ENCODE data around the gene PTPRE.

PTPRE gene

DNA sequence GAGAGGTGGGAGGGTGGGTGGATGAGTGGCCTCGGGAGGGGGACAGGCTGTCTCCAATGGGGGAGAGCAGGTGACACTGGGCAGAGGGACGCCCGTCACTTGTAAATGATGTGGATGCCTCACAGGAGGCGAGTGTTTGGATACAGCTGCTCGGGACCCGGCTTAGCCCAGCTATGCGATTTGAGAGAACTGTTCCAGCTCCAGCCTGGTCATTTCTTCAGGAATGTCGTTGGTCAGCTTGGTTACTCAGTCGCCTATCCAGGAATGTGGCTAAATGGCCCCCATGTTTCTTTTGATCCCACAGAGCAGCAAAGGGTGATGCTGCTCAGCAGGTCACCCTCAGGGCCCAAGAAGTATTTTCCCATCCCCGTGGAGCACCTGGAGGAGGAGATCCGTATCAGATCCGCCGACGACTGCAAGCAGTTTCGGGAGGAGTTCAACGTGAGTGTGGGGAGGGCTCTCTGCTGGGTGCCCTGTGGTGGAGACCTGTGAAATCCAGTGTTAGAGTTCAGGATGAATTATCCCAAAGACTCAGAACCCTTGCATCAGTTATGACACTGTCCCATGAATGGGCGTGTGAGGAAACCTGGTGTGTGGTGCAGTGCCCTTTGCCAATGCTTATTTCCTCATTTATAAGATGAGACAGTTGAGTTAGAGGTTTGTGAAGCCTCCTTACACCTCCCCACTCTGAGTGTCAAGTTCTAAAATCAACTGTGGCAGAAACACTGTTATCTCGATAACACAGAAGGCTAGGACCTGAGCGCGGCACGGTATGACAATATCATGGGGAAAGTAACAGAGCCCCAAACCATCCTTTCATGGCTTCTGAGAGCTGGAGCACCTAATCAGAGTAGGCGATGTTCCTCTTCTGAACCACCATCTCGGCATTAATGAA, 142.6 kb downstream of the PTPRE start:
- no peak for DNase-seq

DNA sequence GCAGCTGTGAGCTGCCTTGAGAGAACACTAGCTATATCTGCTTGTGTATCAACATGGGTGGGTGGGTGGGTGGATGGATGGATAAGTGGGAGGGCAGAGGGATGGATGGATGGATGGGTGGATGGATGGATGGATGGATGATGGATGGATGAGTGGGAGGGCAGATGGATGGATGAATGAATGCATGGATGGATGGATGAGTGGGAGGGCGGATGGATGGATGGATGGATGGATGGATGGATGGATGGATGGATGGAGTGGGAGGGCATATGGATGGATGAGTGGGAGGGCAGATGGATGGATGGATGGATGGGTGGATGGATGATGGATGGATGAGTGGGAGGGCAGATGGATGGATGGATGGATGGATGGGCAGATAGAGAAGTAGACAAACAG, 143.2 kb downstream of the PTPRE start:
- no peak for DNase-seq

DNA sequence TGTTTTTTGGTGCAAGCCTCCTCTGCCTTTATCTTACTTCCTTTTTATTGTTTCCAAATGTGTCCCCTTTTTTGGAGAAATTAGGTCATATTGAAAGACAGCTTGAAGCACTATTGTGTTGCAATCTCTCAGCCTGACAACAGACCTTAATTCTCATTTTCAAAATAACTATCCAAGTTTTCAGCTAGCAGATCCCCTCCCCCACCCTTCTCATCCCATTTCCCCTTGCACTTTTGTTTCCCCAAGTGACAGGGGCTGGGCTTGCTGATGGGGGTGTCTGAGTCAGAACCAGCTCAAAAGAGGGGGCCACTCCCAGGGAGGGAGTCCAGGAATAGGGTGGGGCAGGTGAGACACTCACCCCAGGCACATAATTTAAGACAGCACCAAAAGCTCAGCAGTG, 144.0 kb downstream of the PTPRE start:
- no peak for DNase-seq

DNA sequence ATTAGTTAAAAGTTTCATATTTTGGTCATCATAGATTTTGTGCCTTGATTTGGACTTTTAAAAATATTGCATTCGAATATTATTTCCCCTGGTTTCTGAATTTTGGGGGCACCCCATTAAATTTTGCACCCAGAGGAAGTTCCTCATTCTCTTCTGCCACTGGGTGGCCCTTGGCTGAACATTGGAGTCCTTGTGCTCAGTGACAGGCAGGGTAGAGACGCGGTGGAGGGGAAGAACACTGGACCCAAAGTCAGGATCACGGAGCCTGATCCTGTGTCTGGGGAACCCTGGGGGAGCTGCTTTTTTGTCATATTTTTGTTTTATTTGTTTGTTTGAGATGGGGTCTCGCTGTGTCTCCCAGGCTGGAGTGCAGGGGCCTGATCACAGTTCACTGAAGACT, 144.6 kb downstream of the PTPRE start:
- DNase-seq: no peak

DNA sequence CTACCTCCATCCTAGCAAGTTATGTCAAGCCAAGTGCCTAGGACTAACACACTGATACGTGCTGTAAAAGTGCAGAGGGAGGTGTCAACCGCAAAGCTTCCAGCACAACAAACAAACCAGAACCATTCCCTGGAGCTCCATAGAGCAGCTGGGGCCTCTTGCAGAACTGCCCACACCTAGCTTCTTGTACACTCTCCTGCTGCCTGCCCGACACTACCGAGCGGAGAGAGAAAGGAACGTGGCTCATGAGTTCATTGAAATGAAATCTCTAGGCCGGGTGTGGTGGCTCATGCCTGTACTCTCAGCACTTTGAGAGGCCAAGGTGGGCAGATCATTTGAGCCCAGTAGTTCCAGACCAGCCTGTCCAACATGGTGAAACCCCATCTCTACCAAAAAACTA, 145.8 kb downstream of the PTPRE start:
- no peak for DNase-seq

DNA sequence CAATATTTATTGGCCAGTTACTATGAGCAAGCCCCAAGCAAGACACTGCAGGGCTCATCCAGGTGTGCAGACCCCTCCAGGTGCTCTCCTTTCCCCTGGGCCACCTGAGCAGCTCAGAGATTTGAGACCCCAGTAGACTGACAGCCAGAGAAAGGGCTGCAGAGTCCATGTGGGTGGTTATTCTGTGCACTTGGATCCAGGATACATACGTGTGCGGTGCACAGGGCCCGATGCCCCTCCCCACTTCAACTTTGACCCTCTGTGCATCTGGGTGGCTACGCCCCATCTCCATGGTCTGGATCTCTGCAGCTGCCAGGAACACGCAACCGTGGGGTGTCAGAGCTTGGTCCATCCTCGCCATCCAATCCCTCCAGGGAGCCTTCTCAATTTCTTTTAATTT, 146.5 kb downstream of the PTPRE start:
- no peak for DNase-seq

DNA sequence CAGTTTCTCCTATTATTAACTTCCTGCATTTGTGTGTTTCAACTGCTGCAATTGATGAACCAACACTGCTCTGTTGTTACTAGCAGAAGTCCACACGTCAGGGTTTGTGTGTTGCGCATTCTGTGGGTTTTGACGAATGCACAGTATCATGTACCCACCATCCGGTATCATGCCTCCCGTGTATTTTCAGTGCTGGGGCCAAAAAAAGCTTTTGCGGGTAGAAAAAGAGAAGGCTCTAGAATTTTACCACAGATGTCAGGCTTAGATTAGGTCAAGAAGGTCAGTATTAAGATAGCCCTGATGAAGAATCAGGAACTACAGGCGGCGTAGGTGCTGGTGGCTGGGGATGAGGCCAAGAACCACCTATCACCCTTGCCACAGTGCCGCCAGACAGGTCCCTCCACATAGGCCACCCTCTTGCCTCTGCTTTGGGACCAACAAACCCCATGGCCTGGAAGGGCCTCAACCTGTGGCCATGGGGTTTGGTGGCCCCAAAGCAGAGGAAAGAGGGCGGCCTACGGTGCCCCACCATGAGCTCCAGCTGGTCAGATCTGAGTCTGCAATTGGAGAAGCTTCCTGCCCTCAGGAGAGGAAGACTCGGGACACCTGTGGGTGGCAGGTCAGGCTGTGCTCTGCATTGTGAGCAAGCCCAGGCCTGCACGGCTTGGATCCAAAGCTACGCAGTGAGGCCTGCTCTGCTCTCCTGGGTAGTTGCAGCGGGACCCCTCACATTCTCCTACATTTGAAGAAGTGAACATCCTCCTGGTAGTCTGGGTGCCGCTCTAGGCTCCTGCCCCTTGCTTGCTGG, 147.5 kb downstream of the PTPRE start:
- no peak for DNase-seq

DNA sequence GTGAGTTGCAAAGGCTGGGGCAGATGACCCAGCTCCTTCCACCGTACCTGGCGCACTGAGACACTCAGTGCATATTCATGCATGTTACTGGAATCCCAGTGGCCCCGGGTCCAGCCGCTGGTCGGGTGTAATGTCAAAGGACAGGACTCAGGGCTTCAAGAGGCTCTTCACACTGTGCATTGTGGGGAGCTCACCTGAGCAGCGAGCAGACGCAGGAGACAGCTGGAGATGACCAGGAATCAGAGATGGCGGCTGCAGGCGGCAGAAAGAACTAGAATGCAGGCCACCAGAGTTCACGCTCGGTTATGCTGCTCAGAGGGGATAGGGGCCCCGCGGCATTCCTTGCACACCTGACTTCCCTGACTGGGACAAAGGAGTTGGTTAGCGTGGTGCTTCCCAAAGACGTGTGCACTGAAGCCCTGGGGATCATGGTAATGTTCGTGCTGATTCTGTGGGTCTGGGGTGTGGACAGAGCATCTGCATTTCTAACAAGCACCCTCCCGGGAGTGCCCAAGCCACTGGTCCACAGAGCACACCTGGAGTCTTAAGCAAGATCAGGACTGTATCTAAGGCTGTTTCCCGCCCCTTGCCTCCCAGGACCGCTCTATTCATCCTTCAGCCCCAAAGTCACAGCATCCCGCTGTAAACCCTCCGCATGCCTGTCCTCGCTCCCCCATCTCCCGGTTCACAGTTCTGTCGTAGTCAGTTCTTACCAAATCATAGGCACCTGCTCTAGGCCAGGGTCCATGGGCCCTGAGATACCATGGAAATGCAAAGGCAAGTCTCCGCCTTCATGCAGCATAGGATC, 148.4 kb downstream of the PTPRE start:
- DNase-seq: no peak

DNA sequence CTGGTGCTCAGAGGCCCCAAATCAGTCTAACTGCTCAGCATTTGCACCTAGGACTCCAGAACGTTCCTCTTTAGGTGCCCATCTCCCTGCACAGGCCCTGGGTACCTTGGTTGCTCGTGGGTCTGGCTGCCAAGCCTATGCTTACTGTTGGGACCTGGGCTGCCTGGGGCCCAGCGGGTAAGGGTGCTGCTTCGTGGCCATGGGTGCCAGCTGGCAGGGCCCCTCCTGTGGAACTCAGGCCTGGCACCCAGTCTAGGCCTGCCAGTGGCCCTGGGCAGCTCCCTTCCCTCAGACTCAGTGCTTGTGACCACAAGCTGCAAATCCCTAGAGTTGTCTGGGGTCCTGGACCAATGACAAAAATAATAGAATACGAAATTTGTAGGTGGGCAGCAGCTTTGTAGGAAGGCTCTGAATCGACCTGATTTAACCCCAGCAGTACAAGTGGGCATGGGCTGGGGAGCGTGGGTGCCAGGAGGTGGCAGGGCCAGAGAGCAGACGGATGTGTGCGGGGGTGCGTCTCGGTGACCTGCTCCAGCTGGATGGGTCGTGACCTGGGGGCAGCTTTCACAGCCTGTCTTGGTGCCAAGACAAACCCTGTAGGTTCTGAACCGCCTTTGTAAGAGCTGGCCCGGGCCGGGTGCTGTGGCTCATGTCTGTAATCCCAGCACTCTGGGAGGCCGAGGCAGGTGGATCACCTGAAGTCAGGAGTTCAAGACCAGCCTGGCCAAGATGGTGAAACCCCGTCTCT, 149.6 kb downstream of the PTPRE start:
- DNase-seq: no peak

DNA sequence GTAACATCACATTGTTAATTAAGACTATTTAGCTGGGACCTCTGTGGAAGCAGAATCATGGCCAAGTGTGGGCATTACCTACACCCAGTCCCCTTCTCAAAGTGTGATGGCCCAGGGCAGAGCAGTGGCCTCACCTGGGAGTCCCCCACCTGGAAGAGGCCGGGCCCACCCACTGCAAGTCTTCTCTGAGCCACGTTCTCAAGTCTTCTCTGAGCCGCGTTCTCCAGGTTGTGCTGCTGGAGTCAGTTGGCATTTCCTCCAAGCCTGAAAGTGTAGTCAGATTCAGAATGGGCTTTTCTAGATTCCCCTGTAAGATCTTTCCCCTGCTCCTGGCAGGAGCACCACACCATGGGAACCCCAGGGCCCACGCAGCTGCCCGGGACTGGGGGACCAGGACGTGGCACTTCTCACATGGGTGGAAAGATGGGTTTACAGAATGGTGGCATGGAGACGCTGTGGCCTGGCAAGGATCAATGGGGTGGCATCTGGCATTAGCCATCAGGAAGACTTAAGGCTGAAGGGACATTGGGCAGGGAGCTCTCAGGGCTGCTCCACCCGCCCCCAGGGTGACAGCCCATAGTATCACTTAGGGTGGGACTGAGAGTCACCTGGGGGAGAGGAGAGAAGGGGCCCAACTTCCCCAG, 151.3 kb downstream of the PTPRE start:
- no peak for DNase-seq

DNA sequence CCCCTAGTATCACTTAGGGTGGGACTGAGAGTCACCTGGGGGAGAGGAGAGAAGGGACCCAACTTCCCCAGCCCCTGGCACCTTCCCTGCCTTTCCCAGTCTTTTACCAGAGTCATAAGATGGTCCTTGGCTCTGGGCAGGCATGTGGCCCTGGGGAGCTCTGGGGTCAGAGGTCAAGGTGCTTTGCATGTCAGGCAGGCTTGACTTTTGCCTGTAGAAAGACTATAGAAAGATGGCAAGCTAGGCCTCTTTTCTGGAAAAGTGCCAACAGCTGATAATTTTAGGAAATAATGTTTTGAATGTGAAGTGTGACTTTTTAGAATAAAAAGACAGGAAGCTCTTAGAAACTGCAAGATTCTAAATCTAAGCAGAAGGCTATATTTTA, 151.8 kb downstream of the PTPRE start:
- no peak for DNase-seq

DNA sequence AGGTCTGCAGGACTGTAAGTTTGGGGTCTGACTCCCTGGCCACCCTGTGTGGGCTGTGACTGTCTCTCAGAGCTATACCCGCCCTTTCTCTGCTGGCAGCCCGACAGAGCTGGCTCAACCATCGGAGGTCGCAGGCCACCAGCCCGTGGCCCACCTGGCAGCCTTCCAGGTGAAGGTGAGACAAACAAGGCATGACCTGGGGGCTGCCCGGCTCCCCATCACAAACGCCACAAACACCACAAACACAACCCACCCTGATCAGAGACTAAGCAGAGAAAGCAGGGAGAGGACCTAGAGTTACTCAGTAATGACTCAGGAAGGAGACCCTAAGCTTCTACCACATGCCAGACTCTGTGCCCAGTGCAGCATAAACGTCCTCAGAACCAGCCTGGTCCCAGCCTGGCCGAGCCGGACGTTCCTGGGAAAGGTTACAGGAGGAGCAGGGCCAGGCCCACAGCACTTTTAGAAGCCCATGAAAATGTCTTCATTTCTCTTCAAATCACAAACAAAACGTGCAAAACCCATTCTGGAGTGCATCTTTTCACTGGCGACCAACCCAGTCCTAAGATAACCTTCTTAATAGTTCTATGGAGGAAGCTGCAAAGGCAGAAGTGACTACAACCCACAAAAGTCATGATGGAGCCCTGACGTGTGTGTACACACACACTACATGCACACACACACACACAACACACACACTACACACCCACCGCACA, 152.5 kb downstream of the PTPRE start:
- DNase-seq: no peak

DNA sequence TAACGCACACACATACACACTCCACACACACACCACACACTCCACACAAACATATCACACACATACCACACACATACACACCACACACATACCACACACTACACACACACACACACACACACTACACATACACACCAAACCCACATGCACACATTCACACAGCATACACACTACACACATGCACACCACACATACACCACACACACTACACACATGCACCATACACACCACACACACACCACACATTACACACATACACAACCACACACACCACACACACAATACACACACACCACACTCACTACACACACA, 153.0 kb downstream of the PTPRE start:
- no peak for DNase-seq

DNA sequence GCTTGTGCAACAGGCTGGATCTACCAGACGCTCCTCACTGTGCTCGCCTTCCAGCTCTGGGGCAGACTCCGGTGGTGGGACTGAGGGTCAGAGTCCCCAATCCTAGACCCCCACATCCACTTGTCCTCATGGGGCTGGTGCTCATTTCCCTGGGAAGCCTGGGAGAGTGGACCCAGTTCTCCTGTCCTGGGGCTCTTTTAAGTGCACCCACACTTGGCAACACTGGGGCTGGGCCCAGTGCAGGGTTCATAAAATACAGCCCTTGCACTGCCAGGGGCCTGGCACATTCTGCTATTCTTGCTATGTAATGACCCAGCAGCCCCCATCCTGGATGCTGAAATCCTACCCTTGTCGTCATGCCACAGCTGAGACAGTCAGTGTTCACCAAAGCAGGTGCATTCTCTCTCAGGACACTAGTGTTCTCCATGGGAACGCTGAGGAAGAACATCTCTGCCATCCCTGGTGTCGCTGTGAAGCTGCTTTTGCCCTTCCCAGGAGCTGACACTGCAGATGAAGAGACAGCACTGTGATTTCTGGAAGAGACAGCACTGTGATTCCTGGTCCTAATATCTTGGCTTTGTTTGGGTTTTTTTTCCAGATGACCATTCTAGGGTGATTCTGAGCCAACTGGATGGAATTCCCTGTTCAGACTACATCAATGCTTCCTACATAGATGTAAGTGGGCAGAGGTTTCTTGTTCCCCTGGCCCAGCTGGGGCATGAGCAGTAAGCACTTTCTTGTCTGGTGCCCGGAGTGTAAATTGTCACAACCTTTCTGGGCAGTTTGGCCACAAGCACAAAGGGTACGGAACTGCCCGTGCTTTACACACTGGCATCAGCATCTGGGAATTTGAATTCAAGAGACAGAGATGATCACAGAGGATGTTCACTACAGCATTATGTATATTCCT, 153.7 kb downstream of the PTPRE start:
- no peak for DNase-seq

DNA sequence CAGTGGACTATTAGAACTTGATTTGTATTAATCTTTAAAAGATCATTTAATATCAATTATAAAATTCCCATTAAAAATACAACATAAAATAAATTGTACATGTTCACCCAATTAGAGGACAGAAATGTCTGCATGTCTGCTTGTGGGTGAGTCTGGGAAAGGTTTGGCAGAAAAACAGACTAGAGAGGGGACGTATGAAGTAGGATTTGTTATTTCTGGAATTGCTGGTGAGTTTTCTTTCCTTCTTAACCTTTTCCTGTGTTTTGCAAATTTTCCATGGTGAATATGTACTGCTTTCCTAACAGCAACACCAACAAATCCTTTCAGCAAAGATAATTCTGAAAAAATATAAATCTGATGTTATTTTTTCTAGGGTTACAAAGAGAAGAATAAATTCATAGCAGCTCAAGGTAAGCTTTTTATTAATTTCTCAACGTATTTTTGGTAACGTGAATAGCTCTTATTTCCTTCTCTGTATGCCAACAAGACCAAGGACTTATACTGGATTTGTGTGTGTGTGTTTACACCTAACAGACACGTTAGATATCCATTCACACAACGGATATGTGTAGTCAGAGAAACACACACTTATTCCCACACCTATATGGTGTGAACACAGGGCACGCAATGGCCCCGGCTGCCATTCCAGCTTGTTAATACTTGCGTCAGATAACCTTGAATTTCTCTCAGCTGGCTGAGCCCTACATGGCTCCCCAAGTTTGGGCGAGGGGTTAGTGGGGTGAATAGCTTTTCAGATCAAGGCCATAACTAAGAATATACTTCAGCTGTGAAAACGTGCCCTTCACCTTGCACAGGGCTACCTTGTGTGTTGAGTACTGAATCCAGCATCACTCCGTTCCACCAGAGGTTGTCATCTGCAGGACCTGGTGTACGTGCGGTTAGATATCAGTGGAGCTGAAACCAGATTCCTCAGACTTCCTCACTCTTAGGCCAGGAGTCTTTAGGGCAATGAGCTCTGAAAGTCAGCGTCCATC, 154.7 kb downstream of the PTPRE start:
- DNase-seq: no peak

DNA sequence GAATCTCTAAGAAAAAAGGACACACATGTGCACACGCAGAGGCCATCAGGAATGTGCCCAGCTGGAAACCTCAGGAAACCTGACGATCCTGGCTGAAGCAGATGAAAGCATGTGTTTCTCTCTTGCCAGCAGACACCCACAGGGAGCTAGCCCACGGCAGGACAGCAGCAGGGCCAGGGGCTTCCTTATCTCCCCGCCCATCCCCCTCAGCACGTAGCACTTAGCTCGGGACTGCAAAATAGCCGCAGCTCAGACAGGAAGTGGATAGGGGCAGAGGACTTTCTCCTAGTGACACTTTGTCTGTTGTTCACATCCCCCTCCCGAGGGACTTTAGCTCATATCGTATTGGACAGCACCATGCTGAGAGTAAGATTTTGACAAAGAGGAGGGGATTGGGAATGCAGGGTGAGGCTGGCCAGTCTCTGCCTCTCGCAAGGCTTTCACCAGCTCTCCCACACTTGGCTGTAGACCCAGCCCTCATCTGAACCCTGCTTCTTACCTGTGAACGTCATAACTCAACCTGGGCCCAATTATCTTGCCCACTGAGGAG, 155.5 kb downstream of the PTPRE start:
- DNase-seq: peak; percentile 36

DNA sequence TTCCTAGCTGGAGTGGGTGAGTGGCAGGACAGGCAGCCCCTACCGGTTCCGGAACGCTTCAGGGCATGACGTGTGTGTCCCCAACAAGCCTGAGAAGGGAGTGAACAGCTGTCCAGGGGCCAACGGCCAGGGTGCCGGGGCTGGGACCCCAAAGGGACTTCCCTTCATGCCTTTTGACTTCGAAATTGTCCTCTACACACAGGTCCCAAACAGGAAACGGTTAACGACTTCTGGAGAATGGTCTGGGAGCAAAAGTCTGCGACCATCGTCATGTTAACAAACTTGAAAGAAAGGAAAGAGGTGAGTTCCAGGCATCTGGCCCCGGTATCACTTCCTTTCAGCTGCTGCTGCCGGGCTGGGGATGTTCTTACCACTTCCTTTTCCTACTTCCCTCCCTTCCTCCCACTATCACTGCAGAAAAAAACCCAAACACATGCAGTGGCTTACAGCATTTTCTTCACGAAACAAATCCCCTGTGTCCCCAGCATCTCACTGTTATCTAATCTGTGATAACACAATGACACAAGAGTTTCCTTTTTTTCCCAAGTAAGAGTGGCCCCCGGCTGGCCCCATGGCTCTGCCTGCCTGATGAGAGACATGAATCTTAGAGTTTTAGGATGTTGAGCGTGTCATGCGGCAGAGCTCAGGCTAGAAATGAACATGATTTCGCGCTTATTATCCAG, 156.1 kb downstream of the PTPRE start:
- peak; percentile 75 for DNase-seq

DNA sequence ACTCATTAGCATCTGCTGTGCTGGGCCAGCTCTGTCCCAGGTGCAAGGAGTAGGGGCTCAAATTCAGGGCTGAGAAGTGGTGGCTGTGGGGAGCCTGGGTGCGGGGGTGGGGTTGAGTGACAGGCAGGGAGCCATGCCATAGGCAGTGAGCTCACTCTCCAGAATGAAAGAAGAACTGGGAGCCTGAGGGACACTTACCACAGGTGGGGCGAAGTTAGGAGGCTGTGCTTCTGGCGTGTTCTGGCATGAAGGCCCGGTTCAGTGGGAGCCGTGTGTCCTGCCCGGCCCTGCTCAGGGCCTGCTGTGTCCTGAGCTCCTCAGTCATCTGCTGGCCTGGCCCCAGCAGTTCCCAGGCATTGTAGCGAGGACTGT, 156.8 kb downstream of the PTPRE start:
- no peak for DNase-seq

Measured in CD4-positive, alpha-beta T cell treated with Interleukin-10 for 1 hour (primary cell).